ENCODE results near the gene RAPSN. TPM values are rescaled to one million over a fixed set of nuclear protein-coding genes. Genes with fewer than 3 reads are reported as not detected.

The RAPSN gene
- total and polyA plus RNA-seq, 2 experiments from 2014 or later: 0.17 to 0.23 TPM

DNA sequence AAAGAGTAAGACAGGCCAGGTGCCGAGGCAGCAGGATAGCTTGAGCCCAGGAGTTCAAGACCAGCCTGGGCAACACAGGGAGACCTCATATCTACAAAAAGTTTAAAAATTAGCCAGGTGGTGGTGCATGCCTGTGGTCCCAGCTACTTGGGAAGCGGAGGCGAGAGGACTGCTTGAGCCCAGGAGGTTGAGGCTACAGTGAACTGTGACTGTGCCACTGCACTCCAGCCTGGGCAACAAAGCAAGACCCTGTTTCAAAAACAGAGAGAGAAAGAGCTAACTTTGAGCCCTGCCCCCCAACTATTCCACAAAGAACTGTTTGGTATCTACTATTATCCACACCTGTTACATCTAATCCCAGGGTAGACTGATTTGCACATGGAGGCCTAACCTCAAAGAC is 49.2 kb upstream of the RAPSN start:
- H3F3A ChIP-seq (replicated peaks; ENCODE audit: low read depth): no peaks in the 10 kb centered on the region
- Mint-ChIP-seq H3K27me3 (ENCODE audit: insufficient read depth, low read depth, poor library complexity) (peaks cover 2% of the 10 kb centered on the region), H3K36me3 (ENCODE audit: low read depth) (peaks cover 9% of the 10 kb centered on the region; the same call in 2 of the 3 replicates), H3K4me3 (no peak overlapping the region), H3K9me3 (no peaks in the 10 kb centered on the region), H3K27ac (0 out of 2 replicates have a peak overlapping the region, but pooled peaks have one; percentile 18), H3K4me1 (peaks cover 33% of the 10 kb centered on the region)
- TF ChIP-seq ZNF114 (CRISPR knock-in tag; IDR thresholded peaks at IDR 0.05) (no peak), STAT1 (IDR thresholded peaks at IDR 0.05; ENCODE audit: unreplicated experiment) (no peak), JUNB (IDR thresholded peaks at IDR 0.05; ENCODE audit: unreplicated experiment) (no peak), POLR2AphosphoS5 (IDR thresholded peaks at IDR 0.05; ENCODE audit: low read depth) (no peak), NANOG (IDR thresholded peaks at IDR 0.05; ENCODE audit: borderline replicate concordance) (no peak), CREB1 (CRISPR knock-in tag; IDR thresholded peaks at IDR 0.05; ENCODE audit: low read depth) (no peak), EZH2 (IDR thresholded peaks at IDR 0.05; ENCODE audit: low read depth, unreplicated experiment) (no peak), EZH2phosphoT487 (IDR thresholded peaks at IDR 0.05; ENCODE audit: unreplicated experiment) (no peak), ZNF331 (CRISPR knock-in tag; IDR thresholded peaks at IDR 0.05; ENCODE audit: low read depth) (no peak)
- TF ChIP-seq, protein P1, sequence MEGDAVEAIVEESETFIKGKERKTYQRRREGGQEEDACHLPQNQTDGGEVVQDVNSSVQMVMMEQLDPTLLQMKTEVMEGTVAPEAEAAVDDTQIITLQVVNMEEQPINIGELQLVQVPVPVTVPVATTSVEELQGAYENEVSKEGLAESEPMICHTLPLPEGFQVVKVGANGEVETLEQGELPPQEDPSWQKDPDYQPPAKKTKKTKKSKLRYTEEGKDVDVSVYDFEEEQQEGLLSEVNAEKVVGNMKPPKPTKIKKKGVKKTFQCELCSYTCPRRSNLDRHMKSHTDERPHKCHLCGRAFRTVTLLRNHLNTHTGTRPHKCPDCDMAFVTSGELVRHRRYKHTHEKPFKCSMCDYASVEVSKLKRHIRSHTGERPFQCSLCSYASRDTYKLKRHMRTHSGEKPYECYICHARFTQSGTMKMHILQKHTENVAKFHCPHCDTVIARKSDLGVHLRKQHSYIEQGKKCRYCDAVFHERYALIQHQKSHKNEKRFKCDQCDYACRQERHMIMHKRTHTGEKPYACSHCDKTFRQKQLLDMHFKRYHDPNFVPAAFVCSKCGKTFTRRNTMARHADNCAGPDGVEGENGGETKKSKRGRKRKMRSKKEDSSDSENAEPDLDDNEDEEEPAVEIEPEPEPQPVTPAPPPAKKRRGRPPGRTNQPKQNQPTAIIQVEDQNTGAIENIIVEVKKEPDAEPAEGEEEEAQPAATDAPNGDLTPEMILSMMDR (conservative IDR thresholded peaks at IDR 0.05; ENCODE audit: low read depth in 2 of 2): no peak
- TF ChIP-seq, protein P2, sequence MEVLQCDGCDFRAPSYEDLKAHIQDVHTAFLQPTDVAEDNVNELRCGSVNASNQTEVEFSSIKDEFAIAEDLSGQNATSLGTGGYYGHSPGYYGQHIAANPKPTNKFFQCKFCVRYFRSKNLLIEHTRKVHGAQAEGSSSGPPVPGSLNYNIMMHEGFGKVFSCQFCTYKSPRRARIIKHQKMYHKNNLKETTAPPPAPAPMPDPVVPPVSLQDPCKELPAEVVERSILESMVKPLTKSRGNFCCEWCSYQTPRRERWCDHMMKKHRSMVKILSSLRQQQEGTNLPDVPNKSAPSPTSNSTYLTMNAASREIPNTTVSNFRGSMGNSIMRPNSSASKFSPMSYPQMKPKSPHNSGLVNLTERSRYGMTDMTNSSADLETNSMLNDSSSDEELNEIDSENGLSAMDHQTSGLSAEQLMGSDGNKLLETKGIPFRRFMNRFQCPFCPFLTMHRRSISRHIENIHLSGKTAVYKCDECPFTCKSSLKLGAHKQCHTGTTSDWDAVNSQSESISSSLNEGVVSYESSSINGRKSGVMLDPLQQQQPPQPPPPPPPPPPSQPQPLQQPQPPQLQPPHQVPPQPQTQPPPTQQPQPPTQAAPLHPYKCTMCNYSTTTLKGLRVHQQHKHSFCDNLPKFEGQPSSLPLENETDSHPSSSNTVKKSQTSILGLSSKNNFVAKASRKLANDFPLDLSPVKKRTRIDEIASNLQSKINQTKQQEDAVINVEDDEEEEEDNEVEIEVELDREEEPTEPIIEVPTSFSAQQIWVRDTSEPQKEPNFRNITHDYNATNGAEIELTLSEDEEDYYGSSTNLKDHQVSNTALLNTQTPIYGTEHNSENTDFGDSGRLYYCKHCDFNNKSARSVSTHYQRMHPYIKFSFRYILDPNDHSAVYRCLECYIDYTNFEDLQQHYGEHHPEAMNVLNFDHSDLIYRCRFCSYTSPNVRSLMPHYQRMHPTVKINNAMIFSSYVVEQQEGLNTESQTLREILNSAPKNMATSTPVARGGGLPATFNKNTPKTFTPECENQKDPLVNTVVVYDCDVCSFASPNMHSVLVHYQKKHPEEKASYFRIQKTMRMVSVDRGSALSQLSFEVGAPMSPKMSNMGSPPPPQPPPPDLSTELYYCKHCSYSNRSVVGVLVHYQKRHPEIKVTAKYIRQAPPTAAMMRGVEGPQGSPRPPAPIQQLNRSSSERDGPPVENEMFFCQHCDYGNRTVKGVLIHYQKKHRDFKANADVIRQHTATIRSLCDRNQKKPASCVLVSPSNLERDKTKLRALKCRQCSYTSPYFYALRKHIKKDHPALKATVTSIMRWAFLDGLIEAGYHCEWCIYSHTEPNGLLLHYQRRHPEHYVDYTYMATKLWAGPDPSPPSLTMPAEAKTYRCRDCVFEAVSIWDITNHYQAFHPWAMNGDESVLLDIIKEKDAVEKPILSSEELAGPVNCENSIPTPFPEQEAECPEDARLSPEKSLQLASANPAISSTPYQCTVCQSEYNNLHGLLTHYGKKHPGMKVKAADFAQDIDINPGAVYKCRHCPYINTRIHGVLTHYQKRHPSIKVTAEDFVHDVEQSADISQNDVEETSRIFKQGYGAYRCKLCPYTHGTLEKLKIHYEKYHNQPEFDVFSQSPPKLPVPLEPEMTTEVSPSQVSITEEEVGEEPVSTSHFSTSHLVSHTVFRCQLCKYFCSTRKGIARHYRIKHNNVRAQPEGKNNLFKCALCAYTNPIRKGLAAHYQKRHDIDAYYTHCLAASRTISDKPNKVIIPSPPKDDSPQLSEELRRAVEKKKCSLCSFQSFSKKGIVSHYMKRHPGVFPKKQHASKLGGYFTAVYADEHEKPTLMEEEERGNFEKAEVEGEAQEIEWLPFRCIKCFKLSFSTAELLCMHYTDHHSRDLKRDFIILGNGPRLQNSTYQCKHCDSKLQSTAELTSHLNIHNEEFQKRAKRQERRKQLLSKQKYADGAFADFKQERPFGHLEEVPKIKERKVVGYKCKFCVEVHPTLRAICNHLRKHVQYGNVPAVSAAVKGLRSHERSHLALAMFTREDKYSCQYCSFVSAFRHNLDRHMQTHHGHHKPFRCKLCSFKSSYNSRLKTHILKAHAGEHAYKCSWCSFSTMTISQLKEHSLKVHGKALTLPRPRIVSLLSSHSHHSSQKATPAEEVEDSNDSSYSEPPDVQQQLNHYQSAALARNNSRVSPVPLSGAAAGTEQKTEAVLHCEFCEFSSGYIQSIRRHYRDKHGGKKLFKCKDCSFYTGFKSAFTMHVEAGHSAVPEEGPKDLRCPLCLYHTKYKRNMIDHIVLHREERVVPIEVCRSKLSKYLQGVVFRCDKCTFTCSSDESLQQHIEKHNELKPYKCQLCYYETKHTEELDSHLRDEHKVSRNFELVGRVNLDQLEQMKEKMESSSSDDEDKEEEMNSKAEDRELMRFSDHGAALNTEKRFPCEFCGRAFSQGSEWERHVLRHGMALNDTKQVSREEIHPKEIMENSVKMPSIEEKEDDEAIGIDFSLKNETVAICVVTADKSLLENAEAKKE (CRISPR knock-in tag; IDR thresholded peaks at IDR 0.05): no peak
- TF ChIP-seq, protein P3, sequence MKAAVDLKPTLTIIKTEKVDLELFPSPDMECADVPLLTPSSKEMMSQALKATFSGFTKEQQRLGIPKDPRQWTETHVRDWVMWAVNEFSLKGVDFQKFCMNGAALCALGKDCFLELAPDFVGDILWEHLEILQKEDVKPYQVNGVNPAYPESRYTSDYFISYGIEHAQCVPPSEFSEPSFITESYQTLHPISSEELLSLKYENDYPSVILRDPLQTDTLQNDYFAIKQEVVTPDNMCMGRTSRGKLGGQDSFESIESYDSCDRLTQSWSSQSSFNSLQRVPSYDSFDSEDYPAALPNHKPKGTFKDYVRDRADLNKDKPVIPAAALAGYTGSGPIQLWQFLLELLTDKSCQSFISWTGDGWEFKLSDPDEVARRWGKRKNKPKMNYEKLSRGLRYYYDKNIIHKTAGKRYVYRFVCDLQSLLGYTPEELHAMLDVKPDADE (IDR thresholded peaks at IDR 0.05): no peak
- TF ChIP-seq, protein P4, sequence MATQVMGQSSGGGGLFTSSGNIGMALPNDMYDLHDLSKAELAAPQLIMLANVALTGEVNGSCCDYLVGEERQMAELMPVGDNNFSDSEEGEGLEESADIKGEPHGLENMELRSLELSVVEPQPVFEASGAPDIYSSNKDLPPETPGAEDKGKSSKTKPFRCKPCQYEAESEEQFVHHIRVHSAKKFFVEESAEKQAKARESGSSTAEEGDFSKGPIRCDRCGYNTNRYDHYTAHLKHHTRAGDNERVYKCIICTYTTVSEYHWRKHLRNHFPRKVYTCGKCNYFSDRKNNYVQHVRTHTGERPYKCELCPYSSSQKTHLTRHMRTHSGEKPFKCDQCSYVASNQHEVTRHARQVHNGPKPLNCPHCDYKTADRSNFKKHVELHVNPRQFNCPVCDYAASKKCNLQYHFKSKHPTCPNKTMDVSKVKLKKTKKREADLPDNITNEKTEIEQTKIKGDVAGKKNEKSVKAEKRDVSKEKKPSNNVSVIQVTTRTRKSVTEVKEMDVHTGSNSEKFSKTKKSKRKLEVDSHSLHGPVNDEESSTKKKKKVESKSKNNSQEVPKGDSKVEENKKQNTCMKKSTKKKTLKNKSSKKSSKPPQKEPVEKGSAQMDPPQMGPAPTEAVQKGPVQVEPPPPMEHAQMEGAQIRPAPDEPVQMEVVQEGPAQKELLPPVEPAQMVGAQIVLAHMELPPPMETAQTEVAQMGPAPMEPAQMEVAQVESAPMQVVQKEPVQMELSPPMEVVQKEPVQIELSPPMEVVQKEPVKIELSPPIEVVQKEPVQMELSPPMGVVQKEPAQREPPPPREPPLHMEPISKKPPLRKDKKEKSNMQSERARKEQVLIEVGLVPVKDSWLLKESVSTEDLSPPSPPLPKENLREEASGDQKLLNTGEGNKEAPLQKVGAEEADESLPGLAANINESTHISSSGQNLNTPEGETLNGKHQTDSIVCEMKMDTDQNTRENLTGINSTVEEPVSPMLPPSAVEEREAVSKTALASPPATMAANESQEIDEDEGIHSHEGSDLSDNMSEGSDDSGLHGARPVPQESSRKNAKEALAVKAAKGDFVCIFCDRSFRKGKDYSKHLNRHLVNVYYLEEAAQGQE (IDR thresholded peaks at IDR 0.05; ENCODE audit: unreplicated experiment): no peak
- H4K20me1 ChIP-seq (replicated peaks; ENCODE audit: insufficient read depth): peaks cover 57% of the 10 kb centered on the region
- H3K9me2 ChIP-seq (ENCODE audit: insufficient read depth): no peaks in the 10 kb centered on the region
- no peaks in the 10 kb centered on the region for H3K36me3 ChIP-seq (ENCODE audit: insufficient read depth)
- no peak for ATAC-seq
- H3K27ac ChIP-seq (ENCODE audit: low read depth): peak overlapping the region; percentile 35; the same call in 1 of the 2 replicates
- no peak overlapping the region for H2AFZ ChIP-seq
- H3K4me2 ChIP-seq: no peak overlapping the region
- H3K4me1 ChIP-seq (ENCODE audit: insufficient read depth): peaks cover 32% of the 10 kb centered on the region
- DNase-seq (ENCODE audit: low spot score): no peak
- H3K27me3 ChIP-seq (ENCODE audit: insufficient read depth): no peaks in the 10 kb centered on the region
- H3K4me3 ChIP-seq: no peak overlapping the region
- H3K79me2 ChIP-seq (replicated peaks; ENCODE audit: insufficient read depth): peaks cover 100% of the 10 kb centered on the region
